GM18867 (cell line): ENCODE data around the gene COL6A5.

Source experiments
- ATAC-seq: cut with Tn5 transposase; IDR thresholded peaks from one replicate; pipeline ENCODE4 v1.9.1; 2021; ENCODE audit warnings: mild to moderate bottlenecking, moderate library complexity; ENCODE audit not compliant: unreplicated experiment

The COL6A5 gene

GRCh38 chr3:130514681-130515080, 169.2 kb downstream of the COL6A5 start:
- ATAC-seq, result no peak

DNA sequence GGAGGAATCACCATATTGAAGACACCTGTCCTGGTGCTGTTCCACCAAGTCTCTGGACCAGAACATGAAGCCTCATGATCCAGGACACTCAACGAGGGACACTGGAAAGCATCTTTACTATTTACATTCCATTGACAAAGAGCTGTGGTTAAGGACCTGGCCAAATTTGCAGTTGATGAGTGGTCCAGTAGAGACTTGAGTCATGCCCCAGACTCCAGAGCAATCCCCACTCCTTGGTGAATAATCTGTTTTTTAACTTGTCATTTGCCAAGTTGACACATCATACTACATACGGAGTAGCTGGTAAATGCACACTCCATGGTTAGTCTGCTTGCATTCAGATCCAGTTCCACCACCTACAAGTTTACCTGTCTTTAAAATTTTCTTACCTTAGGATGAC, 170.3 kb downstream of the COL6A5 start:
- no peak for ATAC-seq

GRCh38 chr3:130516645-130517512, 171.4 kb downstream of the COL6A5 start, which contains the start of gene COL6A6:
Gene COL6A6, plus strand, starts transcription at chr3:130517177. Its CDS starts 43,188 bp downstream, at chr3:130560365.
- ATAC-seq, result no peak

GRCh38 chr3:130517602-130518001, 172.1 kb downstream of the COL6A5 start:
- no peak for ATAC-seq

DNA sequence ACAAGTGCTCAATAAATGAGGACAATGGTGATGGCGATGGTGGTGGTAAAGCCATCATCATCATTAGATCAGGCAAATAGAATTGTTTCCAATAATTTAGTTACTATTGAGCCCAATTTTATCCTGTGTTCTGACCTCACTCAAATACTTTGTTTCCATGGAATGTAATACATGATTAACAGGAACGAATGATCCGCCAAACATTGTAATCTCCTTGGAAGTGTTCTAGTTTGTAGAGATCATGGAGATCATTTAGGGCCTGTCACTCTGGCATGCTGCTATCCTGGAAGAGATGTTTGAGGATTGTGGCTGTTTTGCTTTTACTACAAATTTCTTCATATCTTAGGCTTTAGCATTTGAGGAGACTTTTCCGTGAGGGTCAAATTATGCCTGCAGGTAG, 174.3 kb downstream of the COL6A5 start:
- no peak for ATAC-seq

DNA sequence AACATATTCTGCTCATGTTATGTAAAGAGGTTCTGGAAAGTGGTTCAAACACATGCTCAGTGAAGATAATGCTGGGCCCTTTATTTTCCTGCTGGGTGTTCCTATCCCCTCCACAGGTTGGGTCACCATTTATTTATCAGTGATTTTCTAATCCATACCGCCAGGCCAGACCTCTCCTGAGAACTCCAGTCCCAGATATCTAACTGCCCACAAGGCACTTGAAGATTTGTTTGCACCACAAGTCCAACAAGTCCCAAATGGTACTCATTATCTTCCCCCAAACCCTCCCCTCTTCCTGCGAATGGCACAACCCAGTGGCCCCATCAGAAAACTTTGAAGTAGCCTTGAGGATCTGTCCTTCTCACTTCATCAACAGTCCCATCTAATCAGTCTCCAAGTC, 176.9 kb downstream of the COL6A5 start:
- no peak for ATAC-seq

GRCh38 chr3:130527426-130527825, 182.0 kb downstream of the COL6A5 start:
- no peak for ATAC-seq

DNA sequence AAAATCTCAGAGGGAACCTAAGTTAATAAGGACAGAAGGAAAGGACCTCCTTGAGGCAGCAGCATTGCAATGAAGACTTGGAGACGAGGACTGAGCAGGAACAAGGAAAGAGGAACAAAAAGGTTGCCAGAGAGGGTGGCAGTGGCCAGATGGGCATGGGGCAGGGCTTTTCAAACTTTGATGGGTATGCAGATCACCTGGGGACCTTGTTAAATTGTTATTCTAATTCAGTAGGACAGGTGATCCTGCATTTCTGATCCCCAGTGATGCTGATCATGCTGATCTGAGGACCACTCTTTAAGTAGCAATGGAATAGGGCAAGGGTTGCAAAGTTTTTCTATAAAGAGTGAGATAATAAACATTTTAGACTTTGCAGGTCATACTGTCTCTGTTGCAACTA, 182.6 kb downstream of the COL6A5 start:
- ATAC-seq, result no peak

GRCh38 chr3:130529486-130530215, 184.2 kb downstream of the COL6A5 start:
- peak; percentile 51 for ATAC-seq

DNA sequence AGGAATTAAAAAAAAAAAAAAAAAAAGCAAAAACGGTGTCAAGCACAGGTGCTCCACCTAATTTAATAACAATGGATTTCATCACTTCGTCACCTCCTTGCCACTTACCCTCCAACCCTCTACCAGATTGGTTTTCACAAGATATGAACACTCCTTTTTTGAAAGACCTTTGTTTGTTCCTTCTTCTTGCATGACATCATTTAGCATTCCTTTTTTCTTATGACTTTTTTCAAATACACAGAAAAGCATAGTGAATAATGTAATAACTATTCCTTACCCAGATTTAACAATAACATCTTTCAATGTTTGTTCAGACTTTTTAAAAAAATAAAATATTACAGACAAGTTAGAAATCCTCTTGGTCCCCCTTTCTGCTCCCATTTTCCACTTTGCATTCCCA, 187.8 kb downstream of the COL6A5 start:
- no peak for ATAC-seq
